Right renal pelvis (tissue), 4 donors: ENCODE data around the gene EPS15. TPM values are rescaled to one million over a fixed set of nuclear protein-coding genes. Genes with fewer than 3 reads are reported as not detected.
"Not testable (repeated sequence)": the region's sequence is repeated elsewhere in the genome, so short reads cannot be mapped to it uniquely, and the experiment has no call there.

Experiments
- DNase-seq, 4 donors: peaks; one replicate each; pipeline ENCODE4 v3.0.0-alpha.2; 2013; ENCODE audit warnings: low read depth in 4 of 4, low spot score in 3 of 4, missing footprints in 1 of 4
- polyA plus RNA-seq, 4 donors: library from polyadenylated mRNA; unstranded; fragments of 120-200 nt; gene quantifications; one replicate each; pipeline ENCODE4 v1.2.1, GENCODE V29; 2013; ENCODE audit not compliant: insufficient read length in 4 of 4

EPS15 gene
- polyA plus RNA-seq, 4 donors: 37.5 to 50.8 (median 45.6) TPM

DNA sequence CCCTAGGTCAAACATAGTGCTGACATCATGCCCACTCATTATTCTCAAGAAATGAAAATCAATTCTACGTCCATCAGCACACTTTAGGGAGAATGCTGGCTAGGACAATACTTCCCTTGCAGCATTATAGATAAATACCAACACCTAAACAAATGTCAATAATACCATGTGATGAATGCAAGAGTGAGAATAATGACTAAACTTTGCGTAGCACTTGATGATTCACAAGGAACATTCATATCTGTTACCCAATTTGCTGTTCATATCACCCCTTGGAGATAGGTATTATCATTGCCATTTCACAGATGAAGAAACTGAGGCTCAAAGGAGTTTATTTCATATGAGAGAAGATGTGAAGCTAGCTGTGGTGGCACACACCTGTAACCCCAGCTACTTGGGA lies 24.8 kb upstream of the EPS15 start:
- DNase-seq: no peak

DNA sequence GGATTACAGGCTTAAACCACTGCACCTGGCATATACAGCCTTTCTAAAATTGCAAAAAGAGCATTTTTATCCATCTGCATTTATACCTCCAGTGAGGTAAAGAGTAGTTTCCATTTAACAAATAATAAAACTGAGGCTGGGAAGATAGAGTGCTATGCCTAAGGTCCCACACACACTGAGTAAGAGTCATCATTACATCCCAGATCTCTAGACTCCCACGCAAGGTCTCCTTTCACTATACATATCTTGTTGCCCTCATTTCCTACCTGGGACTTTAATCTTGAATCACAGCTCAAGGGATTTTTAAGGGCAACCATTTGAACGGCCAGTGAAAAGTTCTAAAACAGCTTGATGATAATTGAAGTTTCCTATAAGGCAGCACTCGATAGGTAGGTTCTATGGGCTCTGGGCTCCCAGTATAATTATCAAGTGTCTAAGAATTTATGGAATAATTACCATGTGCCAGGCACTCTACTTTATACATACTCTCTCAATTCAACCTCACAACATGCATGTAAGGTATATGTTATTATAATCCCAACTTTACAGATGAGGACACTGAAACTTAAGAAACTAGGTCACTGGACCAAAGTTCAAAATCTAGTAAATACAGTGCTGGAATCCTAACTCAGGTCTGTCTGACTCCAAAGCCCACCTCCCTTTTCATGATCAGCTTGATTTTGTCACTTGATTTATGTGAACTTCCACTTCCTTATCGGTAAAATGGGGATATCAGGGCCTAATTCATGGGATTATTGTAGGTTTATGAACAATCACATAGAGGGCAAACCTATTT lies 23.3 kb upstream of the EPS15 start:
- DNase-seq: no peak

DNA sequence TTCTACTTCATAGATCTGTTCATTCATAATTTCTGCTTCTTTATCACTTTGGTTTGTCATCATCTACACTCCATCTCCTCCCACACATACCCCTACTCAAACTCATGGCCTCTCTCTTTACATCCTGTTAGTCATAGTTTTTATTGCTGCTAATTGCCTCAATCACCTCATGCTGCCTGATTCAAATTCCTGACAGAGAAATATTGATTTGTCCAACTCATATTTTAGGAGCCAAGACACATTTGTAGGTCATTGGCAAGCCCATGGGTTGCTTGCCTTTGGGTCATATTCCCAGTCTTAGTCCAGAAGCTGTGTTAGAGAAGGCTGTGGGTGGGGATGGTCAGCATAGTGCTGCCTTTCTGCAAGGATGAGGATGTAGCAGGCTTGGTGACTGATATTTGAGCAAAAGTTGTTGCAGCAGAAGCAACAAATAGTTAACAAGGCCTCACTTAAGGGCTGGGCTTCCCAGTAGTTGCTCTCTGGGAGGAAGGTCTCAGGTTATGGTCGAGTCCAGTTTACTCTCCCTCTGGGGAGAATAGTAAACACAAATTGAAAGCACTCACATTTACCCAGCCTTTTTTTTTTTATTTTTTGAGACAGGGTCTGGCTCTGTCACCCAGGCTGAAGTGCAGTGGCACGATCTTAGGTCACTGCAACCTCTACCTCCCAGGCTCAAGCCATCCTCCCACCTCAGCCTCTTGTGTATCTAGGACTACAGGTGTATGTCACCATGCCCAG lies 22.4 kb upstream of the EPS15 start:
- no peak for DNase-seq

DNA sequence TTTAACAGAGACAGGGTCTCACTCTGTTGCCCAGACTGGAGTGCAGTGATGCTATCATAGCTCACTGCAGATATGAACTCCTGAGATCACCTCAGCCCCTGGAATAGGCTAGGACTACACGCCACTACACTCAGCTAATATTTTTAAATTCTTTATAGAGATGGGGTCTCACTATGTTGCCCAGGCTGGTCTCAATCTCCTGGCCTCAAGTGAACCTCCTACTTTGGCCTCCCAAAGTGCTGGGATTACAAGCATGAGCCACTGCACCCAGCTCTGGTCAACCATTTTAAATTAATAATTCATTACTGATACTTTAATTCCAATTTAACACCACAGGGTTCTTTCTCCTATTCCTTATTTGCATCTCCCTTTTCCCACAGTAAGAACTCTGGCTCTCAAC lies 18.5 kb upstream of the EPS15 start:
- DNase-seq: no peak

DNA sequence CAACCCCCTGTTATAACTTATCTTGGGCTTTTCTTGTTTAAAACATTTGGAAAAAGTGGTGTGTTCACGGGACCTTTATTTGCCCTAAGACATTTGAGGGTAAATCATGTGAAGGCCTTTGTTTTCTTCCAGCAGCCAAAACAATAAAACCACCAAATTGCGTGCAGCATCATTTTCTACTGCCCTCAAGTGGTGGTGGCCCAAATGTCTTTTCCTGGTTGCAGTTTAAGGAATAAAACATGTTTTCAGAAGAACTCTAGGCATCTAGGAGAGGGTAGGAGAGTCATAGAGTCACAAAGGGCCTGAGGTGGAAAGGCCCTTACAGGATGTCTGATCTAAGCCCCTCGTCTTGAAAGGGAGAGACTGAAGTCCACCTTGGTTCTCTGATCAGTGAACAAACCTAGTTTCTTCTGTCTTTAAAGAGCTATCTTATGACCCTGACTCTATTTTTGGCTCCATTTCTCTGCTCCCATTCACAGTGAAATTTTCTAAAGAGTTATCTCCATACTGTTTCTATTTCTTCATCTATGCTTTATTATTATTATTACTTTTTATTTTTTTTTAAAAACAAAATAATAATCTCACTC lies 16.0 kb upstream of the EPS15 start:
- peak; percentile 22 to 34 (median 30) for DNase-seq

DNA sequence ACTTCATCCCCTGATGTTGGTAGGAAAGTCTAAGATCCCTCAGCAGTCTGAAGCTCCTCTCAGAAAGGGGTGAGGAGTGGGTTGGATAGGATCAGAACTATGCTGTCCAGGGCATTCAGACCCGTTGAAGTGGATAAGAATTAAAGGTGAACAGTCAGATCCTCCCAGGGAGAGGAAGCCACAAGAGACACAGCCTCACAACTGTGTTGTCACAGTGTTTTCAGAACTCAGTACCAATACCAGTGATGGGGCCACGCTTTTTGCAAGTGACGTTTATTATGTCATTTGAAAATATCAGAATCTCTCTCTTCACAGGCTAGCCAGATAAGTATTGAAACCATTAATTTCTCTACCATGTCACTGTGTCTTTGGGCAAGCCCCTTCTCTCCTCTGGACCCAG lies 15.4 kb upstream of the EPS15 start:
- DNase-seq: no peak

DNA sequence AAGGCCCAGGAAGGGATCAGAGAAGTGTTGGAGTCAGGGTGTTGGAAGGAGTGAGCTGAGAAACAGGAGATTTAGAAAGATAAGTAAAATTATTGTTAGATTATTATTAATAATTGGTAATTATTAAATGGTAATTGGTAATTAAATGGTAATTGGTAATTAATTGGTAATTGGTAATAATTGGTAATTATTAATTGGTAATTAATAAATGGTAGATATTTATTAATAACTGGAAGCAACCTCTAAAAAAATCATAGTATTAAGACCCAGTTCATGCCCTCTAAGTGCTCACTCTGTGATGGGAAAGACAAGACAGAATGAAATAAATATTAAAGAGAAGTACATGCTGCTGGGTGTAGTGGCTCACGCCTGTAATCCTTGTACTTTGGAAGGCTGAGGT lies 13.8 kb upstream of the EPS15 start:
- DNase-seq: no peak

DNA sequence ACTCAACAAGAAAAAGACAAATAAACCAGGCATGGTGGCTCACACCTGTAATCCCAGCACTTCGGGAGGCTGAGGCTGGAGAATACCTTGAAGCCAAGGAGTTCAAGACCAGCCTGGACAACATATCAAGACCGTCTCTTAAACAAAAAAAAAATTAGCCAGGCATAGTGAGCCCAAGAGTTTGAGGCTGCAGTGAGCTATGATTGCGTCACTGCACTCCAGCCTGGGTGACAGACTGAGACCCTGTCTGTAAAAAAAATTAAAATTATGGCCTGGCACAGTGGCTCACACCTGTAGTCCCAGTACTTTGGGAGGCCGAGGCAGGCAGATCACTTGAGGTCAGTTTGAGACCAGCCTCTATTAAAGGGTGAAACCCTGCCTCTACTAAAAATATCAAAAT lies 11.4 kb upstream of the EPS15 start:
- not testable (repeated sequence) for DNase-seq

DNA sequence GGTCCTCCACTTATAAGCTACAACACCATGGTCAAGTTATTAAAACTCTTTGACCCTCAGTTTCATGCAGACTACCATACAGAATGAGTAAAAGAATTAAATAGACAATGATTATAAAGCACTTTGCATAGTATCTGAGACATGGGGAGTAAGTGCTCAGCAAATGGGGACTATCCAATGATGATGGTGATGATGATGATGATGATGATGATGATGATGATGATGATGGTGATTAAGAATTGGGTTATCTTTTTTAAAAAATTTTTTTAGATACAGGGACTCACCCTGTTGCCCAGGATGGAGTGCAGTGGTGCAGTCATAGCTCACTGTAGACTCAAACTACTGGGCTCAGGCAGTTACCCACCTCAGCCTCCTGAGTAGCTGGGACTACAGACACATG lies 8.1 kb upstream of the EPS15 start:
- DNase-seq: no peak

DNA sequence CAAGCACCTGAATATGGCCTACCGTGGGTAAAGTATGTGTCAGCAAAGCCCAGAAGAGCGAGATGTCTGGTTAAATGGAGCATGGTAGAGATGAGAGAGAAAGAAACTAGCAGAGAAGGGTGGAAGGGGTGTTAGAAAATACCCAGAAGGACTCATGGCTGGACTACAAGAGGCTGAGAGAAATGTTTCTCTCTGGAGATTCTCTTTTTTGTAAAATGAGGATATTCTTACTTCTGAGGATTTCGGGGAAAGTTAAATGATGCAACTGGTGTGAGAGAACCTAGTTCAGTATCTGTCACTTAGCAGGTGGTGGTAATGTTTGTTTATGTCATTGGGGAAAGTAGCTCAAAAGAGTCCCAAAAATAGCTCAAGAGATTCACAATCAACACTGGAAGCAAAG lies 7.2 kb upstream of the EPS15 start:
- no peak for DNase-seq

DNA sequence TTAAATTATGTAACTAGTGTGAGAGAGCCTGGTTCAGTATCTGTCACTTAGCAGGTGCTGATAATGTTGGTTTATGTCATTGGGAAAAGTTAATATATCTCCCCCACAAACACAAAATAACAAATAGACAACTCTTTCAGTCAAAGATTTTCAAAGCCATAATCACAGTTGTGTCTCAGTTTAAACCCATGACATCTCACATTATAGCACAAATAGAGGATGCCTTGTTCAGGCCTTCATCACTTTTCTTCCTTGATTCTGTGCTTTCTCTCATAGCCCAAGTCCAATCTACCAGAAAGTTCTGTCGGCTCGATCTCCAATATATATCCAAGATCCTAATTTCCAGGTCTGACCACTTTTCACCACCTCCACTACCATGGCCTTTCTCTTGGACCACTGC lies 6.2 kb upstream of the EPS15 start:
- no peak for DNase-seq

DNA sequence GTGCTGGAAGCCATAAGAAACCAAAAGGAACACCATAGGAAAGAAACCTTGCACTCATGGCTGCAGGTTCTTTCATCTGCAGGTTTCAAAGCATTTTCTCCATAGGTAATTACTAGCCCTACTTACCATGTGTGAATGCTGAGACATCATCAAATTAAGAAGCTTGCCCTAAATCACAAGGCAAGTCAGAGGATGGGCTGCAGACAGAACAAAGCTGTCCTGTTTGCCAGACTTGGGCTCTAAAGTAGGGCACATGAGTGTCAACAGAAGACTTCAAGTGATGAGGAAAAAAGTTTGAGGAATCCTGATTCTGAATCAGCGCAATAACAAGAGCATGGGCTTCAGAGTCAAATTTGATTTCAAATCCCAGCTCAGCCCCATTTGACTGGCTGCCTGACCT lies 5.8 kb upstream of the EPS15 start:
- no peak for DNase-seq

DNA sequence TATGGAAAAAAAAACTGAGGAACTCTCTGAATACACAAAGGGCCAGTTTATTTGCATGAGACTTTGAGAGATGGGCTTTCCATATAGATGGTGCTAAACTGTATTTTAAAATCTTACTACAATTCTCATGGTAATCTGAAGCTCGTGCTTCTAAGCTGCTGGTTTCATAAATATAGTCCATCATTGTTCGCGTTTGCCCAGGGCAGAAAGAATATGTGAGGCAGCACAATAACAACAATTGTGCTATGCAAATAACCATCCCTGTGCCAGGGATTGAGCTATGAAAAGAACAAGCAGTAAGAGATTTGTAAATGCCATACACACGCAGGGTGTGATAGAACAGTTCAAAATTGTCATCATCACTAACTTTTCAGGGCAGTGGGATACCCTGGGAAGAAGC lies 4.9 kb upstream of the EPS15 start:
- DNase-seq: no peak

DNA sequence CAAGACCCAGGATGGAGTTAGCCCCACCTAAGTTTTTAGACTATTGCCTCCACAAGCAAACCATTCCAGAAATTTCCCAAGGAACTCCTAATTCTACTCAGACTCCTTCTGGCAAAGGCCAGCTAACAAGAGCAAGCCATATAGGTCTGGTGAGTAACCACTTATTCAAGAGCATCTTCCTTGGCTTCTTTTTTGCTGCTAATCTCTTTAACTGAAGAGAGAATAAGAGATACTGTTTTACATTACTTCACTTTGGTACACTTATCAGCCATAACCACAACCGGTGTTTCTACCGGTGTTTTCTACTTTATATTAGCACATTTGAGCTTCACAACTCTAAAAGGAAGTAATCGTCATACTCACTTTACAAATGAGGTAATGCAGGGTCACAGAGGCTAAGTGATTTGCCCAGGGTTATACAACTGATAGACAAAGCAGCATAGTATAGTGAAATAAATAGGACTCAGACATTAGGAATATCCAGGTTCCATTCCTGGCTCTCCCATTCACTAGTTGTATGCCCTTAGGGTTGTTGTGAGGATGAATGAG lies 1.7 kb upstream of the EPS15 start:
- no peak for DNase-seq

DNA sequence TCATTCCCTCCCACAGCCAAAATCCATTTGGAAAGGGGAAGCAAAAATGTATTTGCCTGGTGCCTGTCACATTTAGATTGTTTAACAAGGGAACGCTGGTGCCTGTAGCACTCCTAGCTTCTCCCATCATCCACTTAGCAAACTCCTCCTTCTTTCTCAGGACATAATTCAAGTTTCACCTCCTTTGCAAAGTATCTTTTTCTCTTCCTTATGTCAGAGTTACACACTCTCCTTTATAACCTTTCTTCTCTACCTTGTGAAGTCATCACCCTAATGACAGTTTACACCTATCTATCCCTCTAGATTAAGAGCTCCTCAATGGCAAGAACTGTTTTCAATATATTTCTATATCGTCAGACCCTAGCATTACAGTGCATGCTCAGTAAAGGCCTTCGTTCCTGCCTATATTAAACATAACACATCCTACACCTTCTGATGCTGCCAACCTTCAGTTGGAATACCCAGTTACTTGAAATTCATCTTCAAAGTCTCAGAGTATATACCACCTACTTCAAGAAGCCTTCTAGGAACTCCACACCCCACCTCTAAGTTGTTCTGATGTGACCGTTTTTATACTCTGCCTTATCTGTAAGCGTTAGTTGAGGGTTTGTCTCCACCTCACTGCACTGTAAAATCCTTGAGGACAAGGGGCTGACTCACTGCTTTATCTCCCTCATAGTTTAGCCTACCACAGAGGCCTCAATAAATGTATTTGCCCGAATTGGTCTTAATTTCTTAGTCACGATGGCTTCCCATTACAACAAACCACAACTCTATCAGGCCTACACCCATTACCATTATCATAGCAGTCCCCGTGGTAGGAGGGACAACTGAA lies 1.0 kb upstream of the EPS15 start:
- DNase-seq: no peak

DNA sequence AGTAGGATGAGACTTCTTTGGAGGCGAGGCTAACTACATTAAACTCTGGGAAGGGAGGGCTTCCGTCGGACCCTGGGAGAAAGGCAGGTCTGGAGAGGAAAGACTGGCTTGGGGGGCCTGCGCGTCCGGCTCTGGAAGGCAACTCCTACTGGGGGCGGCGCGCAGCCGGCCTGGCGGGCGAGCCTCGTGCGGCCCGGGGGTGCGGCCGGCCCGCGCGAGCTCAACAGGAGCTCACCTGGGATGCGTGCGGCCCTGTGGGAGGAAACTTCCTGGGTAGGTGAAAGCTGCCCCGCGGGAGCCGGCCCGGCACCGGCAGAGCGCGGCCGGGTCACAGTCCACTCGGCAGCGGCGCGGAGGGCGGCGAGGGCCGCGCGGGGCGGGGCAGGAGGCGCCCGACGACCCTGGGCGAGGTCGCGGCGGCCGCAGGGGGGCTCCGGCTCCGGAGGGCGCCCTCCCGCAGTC lies 449 bp downstream of the EPS15 start:
- peak in 3 of 4 donors; percentile 16 to 20 (median 19) for DNase-seq

DNA sequence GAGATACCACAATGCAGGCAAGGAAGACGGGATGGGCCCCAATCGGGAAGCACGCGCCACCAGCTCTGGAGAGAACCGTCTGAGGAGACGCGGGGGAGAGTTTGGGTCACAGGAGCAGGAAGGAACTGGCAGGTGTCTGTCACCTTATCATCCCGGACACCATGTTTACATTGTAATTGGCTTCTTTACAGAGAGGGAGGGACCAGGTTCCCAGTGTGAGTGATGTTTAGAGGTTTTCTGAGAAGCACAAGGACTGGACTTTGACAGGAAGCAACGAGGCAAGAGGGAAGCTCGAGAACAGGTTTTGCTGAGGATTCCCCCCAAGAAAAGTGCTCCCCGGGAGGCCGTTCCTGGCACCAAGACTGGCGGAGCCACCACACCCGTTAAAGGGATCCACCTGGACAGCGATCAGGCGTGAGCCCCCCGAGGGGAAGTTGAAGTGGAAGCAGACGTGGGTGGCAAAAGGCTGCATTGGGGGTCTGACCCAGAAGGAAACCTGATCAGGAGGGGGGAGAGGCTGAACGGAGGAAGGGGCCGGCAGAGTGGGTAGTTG lies 957 bp downstream of the EPS15 start:
- DNase-seq: peak; percentile 20 to 39 (median 28)

DNA sequence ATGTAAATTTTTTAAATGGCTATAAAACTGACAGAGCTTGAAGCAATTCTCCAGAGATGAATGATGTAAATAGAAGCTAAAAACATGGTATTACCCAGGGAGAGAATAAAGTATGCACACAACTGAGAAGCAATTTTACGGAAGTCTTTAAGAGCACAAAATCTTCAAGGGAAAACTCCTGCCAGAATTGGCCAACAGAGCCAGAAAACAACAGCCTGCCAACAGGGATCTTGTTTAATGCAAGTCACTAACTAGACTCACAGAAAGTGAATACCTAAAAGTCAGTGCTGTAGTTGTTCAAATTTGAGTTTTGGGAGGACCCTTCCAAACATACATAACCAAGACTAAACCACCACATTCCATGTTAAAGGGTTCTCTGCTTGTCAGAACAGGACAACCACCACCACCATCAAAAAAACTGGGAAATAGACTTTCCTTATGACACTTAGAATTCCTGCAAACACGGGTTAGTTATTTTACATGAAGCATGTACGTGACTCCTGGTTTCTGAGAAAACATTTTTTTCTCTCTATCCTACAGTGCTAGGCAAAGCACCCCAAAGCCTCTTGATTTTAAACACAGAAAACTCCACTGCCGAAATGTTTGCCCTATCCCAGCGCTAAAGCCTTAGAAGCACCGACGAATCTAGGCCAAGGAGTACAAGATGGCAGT lies 1.6 kb downstream of the EPS15 start:
- peak in 2 of 4 donors; percentile 4 to 23 for DNase-seq

DNA sequence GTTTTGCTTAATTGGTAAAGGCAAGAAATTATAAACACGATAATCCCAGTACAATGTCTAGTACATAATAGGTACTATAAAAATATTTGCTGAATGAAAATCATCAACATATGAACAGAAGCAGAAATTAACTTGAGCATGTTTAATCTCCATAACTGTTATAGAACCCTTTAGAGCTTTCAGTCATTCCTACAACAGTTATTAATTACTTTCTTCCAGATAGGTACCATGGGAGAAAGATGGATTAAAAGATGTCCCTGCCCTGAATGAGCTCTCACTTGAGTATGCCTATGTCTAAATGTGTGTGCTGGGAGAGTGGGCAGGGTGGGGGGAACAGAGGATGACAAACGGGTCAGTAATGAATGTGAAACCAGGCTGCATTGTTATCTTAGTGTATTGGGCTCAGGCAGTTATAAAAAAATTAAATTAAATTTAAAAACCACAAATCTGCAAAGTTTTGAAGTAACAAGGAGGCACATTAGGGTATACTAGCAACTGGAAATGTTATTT lies 2.4 kb downstream of the EPS15 start:
- no peak for DNase-seq
